ENCODE data around the gene CLNK.

The CLNK gene

DNA sequence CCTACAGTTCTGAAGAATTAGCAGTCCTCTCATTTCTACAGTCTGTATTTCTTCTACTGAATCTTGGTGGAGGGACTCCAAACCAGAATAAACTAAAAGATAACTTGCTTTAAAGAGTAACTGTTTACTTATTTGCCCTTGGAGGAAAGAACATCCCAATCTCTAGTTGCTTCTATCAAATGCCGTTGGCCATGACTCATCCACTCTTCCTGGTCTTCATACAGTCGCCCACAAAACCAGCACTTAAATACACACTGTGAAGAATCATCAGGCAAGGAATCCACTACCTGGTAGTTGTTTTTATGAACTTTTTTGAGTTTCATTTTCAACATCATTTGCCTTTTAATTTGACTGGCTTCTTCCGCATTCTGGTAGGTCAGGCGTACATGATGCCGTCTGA is 241.6 kb downstream of the CLNK start:
- DNase-seq: no peak

- DNase-seq: no peak
Measured at GRCh38 chr4:10441512-10441911, 243.1 kb downstream of the CLNK start.

GRCh38 chr4:10438924-10439323 is 245.6 kb downstream of the CLNK start:
- DNase-seq: no peak

DNA sequence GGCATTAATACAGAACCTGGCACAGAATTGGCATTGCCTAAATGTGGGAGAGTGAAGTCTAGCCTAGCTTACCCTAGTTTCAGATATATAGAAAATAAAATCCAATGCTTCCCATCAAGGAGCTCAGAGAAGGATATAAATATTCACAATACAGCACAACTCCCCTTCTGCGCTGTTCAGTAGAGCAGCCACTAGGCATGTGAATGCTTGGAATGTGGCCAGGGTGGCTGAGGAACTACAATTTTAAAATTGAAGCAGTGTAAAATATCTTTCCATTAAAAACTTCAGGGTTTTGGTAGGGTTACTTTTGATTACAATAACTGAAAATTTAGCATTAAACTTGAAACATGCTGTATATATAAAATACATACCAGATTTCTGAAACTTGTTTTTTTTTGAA is 246.8 kb downstream of the CLNK start:
- no peak for DNase-seq

Data from NCI-H526 (cell line).